GM15510 (cell line): ENCODE results near the gene PALLD.

Experiments
- POLR2A ChIP-seq: IDR thresholded peaks from 3 replicates; pipeline ENCODE4 v1.6.1; 2011; ENCODE audit warnings: borderline replicate concordance; ENCODE audit not compliant: insufficient read length; ENCODE audit errors: extremely low read depth

The PALLD gene

DNA sequence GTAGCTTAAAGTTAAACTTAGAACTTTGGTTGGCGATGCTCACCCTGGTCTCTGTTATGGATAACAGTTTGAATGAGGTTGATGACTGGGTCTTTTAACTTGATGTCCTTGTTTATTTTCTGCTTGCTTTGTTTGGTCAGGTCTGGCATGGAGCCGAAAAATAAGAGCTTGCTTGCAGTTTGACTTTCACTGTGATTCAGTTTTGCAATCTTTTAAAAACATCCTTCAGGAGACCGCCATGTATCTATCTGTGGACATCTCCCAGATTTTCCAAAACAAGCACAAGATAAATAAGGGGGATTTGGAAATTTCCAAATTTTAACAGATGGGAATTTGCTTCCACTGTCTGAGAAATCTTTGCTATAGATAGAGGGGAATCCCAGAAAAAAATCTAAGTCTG lies 246.7 kb downstream of the PALLD start:
- TF ChIP-seq POLR2A, result no peak

DNA sequence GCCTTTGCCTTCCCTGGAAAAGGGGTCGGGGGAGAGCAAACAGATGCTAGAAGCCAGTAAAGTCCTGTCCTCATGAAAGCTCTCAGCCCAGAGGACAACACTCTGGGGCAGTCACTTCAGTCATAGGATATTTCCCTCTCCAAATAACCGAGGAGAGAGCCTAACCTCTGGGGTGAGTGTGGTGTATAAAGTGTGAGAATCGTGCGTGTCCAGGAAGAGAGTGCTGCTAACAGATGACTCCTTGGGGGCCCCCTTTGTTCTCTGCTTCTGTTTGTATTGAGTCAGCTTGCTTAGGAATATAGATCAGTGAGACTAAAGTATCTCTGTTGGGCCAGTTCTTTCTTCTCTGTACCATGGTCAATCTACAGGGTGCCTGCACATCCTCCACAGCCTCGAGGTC lies 247.2 kb downstream of the PALLD start:
- TF ChIP-seq POLR2A, result no peak

DNA sequence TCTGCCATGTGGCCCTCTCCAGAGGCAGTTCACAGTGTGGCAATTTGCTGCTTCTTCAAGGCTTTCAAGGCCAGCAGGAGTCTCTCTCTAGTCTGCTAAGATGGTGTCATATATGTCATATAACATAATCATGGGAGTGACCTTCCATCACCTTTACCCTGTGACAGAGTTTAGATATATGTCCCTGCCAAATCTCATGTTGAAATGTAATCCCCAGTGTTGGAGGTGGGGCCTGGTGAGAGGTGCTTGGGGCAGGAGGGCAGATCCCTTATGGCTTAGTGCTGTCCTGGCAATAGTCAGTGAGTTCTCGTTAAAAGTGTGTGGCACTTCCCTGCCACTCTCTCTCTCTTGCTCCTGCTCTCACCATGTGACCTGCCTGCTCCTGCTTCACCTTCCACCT lies 252.0 kb downstream of the PALLD start:
- no peak for TF ChIP-seq POLR2A

DNA sequence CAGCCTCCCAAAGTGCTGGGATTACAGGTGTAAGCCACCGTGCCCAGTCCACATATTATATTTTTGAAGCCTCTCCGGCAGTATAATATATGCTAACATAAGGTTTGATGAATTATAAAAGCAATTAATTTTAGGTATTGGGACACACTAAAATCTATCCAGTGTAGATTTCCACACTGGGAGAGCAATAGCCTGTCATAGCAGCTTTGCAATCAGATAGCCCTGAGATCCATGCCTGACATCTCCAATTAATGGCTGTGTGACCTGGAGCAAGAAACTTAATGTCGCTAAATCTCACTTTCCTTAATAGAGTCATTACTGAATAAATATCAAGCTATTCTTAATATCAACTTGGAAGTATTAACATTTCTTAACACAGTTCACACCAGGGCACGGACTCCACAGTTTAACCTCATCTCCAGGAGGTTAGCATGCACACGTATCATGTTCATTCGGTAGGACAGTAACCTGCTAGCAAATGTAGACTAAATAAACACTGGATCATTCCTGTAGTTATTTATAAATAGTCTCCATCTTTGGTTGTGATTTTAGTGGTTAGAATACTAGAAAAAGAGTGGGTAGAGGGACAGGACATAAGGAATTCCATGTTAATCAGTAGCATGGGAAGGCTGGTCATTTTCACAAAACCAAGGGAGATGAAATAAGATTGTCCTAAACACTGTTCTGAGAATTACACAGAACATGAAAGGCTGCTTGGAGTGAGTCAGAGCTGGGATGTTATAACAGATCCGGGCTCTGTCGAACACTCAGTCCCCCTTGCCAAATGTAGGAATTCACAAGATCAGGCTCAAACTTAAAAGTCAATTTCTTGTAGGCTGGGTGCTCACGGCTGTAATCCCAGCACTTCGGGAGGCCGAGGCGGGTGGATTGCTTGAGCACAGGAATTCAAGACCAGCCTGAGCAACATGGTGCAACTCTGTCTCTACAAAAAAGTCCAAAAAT lies 254.7 kb downstream of the PALLD start:
- TF ChIP-seq POLR2A, result no peak

DNA sequence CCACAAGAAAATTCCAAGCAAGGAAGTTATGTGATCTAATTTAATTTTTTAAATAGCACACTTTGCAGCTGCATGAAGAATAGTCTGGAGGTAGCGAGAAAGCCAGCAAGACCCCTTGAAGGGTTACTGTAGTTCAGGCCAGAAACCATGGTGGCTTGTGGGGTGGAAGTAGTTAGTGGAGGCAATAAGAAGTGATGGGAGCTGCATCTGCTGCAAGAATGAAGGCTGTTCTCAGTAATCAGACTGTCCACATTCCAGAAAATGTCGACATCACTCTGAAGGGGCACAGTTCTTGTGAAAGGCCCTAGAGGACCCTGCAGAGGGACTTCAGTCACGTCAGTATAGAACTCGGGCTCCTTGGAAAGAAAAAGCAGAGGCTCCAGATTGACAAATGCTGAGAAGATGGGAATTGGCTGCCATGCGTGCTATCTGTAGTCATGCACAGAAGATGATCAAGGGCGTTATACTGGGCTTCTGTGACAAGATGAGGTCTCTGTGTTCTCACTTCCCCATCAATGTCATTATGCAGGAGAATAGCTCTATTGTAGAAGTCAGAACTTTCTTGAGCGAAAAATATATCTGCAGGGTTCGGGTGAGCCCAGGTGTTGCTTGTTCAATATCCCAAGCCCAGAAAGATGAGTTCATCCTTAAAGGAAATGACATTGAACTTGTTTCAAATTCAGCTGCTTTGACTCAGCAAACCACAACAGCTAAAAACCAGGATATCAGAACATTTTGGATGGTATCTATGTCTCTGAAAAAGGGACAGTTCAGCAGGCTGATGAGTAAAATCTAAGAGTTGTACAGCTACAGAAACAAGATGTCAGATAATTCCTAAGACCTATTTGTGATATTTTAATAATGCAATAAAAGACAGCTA lies 259.0 kb downstream of the PALLD start:
- TF ChIP-seq POLR2A, result no peak

DNA sequence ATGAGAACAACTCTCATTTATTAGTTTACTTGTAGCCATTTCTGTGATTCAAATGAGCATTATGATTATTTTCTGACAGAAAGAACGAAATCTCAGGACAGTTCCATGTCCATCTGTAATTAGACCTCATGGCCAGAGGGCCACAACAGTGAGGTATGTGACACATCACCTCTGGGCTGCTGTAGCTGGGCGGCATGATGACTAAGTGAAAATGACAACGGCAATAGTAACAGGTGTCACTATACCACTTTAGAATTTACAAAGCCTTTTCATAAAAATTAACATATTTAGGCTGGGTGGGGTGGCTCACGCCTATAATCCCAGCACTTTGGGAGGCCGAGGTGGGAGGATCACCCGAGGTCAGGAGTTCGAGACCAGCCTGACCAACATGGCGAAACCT lies 260.6 kb downstream of the PALLD start:
- TF ChIP-seq POLR2A, result no peak

DNA sequence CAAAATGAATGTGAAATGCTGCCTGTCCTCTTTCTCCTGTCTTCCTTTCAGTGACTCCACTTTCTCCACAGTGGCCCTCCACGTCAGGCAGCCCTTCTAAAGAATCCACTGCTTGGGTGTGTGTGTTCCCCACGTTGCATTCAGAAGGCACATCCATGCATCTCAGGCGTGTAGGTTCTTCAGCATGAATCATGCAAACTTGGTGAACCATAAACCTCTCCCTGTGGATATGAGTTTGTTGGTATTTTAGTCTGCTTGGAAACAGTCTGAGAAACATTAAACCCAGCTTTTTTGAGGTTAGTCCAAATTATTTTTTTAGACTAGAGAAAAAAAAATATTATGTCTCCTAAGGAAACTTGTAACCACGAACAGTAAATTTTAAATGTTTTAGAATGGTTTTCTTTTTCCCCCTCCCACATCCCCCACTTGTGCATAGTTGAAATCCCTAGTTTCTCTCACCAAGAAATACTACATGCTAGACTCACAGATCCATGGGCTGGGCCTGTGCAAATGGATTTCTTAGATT lies 261.6 kb downstream of the PALLD start:
- no peak for TF ChIP-seq POLR2A

DNA sequence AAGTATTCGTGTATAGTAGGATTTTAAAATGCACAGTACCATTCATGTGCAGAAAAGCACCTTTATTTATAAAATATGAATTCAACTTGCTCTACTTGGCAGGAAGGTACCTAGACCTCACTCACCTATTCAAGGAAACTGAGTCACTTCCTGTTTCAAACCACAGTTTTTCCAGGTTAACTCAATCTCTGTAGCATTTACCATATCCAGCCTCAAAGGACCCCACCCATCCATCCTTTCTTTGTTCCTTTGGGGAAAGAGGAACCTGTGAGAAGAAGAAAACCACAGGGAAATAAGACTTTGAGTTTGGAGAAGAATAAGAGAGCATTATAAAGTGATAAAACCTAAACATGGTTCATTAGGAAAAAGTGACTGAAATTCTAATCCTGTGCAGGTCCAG lies 262.5 kb downstream of the PALLD start:
- TF ChIP-seq POLR2A, result no peak

DNA sequence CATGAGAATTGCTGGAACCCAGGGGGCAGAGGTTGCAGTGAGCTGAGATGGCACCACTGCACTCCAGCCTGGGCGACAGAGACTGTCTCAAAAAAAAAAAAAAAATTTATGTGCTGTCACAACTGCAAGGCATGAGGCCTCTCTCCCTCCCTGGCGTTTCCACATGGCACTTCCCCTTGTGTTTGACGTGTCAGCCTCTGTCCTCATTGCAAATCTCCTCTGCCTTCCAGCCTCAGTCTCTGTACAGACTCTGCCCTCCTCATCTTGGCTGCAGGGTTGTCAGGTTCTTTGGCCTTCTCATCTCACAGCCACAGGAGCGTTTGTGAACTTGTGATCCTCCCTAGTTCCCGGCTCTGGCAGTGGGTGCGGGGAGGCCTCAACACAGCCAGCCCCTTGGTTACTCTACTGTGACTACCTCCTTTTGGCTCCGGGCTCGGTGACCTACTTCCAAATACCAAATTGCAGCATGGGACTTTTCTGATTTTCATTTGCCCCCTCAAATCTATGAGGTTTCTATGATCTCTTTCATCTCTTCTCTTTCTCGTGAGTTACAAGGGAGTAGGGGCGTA lies 263.2 kb downstream of the PALLD start:
- TF ChIP-seq POLR2A, result no peak

DNA sequence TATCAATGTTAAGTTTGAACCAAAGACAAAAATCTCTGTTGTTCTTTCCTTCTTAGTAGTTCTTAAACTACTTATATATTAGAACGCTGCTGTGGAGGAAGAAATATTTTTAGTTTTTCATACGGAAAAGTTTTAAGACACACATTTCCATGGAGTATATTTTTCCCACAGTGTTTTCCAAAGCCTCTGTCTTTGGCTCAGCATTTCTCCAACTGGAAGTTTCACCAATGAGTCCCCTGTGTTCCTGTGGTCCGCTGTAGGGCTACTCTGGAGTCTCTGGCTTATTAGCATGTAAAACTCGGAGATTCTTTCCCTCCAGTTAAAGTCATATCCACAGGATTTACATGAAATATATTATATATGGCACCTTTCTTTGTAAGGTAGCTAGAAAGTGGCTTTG lies 264.2 kb downstream of the PALLD start:
- TF ChIP-seq POLR2A, result no peak

DNA sequence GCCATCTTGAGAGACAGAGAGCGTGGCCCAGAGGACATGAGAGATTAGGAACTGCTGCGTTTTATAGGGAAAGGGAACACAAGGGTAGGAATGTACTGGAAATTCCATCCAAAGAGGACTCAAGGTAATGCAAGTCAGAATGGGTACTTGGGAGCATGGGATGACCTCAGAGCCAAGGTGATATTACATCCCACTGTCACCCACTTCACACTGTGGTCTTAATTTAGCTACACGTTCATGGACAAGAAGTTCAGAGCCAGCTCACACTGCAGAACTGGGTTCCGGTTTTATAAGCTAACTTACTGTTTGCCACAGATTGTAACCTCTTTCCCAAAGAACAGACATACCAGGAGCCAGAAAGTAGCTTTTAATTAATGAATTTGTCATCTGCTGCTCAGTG lies 268.5 kb downstream of the PALLD start:
- no peak for TF ChIP-seq POLR2A

DNA sequence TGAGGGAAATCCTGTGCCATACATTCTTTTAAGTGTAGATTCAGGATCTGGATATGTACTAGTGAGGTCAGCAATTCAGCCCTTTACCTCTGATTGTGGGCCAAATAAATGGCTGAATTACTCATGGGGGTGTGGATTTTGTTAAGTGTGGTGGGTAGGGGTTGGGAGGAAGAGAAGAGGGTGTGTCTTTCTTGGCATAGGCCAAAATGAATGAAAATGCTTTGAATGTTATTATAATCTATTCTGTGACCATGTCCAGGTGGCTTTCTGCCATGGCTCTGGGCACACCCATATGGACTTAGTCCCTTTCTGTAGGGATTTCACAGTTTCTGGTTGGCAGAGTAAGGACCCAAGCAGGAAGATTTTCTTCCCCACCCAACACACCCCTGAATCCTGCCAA lies 268.9 kb downstream of the PALLD start:
- no peak for TF ChIP-seq POLR2A

DNA sequence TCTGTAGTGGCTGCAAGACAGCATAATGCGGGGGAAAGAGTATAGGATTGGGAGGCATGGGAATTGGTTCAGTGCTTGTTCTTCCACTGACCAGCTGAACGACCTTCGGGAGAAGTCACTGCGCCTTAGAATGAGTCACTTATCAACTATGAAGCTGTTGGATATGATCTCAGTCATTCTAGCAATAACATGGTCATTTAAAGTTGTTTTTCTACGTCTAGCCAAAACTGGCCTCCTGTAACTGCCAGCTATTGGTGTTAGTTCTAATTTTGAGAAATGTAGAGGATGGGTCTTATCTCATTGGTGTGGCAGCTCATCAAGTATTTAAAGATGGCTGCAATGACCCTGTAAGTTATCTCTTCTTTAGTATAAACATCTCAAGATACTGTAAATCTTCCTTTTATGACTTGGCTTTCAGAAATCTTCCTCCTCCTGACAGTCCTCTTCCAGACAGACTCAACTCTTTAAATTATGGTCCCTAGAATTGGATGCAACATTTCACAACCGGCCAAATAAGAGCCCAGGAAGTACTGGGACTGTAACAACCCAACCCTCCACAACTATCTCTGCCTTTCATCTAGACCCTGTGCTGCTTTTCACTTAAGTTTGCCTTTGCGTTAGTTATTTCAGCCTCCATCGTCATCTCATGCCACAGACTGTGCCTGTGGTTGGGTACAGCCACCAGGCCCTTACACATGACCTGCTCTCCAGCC lies 269.9 kb downstream of the PALLD start:
- no peak for TF ChIP-seq POLR2A

DNA sequence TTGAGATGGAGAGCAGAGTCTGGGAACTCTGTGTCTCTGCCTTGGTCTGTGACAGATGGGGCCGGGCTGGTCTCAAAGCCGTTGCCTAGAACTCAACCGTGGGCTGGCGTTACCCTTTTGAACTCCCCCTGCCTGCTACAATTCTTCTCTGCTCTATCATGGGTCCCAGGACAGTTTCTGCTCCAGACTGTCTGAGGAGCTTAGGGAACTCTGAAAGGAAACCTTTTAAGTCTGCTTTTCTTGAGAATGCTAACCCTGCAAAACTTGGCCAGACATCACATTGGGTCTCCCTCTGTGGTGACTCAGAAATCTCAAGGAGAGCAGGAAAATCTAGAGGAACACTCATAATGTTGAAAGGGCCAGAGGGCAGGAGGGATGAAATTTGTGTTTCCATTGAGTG lies 272.6 kb downstream of the PALLD start:
- TF ChIP-seq POLR2A, result no peak
